ENCODE results near the gene TYRO3. TPM values are rescaled to one million over a fixed set of nuclear protein-coding genes. Genes with fewer than 3 reads are reported as not detected.

The TYRO3 gene
- total RNA-seq, 2 donors from 2014 or later: 3.2 to 6.0 TPM

DNA sequence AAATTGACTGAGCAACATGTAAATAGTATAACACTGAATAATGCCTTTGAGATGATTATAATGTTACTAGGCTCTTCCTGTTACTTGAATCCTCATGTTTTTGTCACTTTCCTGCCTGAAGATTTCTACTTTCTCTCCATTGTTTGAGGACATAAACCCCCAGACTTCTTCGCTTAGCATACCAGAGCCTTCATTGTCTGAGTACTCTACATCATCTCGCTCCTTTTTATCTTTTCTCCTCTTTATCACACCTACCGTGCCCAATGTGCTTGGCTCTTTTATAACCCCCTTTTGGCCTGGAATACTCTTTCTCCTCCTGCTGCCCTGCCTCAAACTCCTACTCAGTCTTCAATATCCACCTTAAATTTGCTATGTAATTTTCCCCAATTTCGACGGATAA is 70.9 kb downstream of the TYRO3 start:
- H3K4me1 ChIP-seq: no peaks in the 10 kb centered on the region
- no peaks in the 10 kb centered on the region for H3K27me3 ChIP-seq
- intact Hi-C loops (cut with DNase I): no loop called here
- TF ChIP-seq, protein P1, sequence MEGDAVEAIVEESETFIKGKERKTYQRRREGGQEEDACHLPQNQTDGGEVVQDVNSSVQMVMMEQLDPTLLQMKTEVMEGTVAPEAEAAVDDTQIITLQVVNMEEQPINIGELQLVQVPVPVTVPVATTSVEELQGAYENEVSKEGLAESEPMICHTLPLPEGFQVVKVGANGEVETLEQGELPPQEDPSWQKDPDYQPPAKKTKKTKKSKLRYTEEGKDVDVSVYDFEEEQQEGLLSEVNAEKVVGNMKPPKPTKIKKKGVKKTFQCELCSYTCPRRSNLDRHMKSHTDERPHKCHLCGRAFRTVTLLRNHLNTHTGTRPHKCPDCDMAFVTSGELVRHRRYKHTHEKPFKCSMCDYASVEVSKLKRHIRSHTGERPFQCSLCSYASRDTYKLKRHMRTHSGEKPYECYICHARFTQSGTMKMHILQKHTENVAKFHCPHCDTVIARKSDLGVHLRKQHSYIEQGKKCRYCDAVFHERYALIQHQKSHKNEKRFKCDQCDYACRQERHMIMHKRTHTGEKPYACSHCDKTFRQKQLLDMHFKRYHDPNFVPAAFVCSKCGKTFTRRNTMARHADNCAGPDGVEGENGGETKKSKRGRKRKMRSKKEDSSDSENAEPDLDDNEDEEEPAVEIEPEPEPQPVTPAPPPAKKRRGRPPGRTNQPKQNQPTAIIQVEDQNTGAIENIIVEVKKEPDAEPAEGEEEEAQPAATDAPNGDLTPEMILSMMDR (IDR thresholded peaks at IDR 0.05): no peak
- H3K36me3 ChIP-seq: no peaks in the 10 kb centered on the region
- no peak overlapping the region for H3K27ac ChIP-seq
- DNase-seq: no peak
- H3K9me3 ChIP-seq: no peaks in the 10 kb centered on the region
- H3K4me3 ChIP-seq: no peak overlapping the region
- H3K9ac ChIP-seq (ENCODE audit: low read depth in 2 of 2, low read length in 2 of 2): no peak overlapping the region

DNA sequence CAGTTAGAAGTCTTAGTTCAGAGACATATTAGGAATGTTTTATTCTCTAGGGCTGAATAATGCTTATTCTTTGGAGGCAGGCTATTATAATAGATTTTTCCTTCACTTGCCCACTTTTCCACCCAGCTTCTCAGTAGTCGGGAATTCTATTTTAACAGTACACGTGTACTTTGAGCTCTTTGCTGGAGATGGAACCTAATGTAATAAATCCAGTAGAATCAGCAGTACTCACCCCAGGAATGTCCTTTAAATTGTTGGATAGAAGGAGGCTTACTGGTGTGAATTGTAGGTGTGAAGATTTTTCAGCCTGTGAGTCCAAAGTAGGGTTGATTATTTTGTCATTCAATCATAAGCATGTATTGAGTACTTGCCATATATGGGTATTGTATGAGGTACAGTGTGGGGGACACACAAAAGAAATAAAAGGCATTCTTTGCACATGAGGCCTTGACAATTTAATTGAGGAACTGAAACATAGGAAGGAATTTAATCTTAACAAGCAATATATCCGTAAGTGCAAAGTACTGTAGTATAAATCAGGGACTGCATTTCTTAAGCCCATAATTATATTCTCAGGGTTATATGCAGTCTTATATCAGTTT is 71.7 kb downstream of the TYRO3 start:
- H3K36me3 ChIP-seq: no peaks in the 10 kb centered on the region
- TF ChIP-seq, protein P1 (IDR thresholded peaks at IDR 0.05): no peak
- peak overlapping the region; percentile 6 for H3K27ac ChIP-seq
- H3K4me1 ChIP-seq: no peaks in the 10 kb centered on the region
- intact Hi-C loops (cut with DNase I): no loop called here
- H3K27me3 ChIP-seq: no peaks in the 10 kb centered on the region
- H3K9ac ChIP-seq (ENCODE audit: low read depth in 2 of 2, low read length in 2 of 2): no peak overlapping the region
- no peak overlapping the region for H3K4me3 ChIP-seq
- DNase-seq: no peak
- H3K9me3 ChIP-seq: no peaks in the 10 kb centered on the region

DNA sequence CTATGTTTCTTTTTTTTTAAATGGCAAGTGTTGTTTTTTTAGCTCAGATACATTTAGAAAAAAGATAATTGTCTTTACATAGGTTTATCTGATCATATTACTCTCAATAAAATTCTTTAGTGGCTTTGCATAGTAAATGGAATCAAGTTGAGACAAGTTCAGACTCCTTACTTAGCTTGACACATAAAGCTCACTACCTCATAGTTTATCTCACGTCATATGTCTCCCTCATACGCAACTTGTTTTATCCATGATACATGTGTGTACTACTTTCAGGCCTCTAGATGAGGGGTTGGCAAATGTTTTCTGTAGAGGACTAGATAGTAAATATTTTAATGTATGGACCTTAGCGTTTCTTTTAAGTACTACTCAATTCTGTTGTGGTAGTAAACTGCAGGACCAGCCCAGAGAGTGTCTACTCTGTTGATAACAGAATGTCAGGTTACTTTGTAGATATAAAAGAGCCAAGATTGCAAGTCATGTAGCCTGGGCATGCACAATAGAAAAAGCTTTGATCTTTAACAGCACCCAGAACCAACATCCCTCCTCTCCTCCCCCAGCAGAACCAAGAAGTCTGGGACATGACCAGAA is 73.0 kb downstream of the TYRO3 start:
- no peak overlapping the region for H3K4me3 ChIP-seq
- DNase-seq: no peak
- no peak overlapping the region for H3K9ac ChIP-seq (ENCODE audit: low read depth in 2 of 2, low read length in 2 of 2)
- no peaks in the 10 kb centered on the region for H3K9me3 ChIP-seq
- H3K36me3 ChIP-seq: no peaks in the 10 kb centered on the region
- H3K4me1 ChIP-seq: no peaks in the 10 kb centered on the region
- no peak overlapping the region for H3K27ac ChIP-seq
- H3K27me3 ChIP-seq: no peaks in the 10 kb centered on the region
- TF ChIP-seq, protein P1 (IDR thresholded peaks at IDR 0.05): no peak
- intact Hi-C loops (cut with DNase I): no loop called here

Other genes with a start within 250 kb of the TYRO3 start
- gene OIP5, start 226.6 kb upstream of the TYRO3 start, total RNA-seq: 10 to 100 TPM in 1 of 2 donors, 1 to 10 TPM in 1; 5.7 to 23.0 TPM
- gene NUSAP1, start 226.3 kb upstream of the TYRO3 start, total RNA-seq: 10 to 100 TPM; 28.6 to 86.4 TPM
- gene NDUFAF1, start 156.7 kb upstream of the TYRO3 start, total RNA-seq: 10 to 100 TPM; 16.3 to 19.2 TPM
- gene RTF1, start 142.1 kb upstream of the TYRO3 start, total RNA-seq: 10 to 100 TPM; 21.0 to 28.7 TPM
- gene ITPKA, start 65.3 kb upstream of the TYRO3 start, total RNA-seq: 10 to 100 TPM; 36.1 to 43.5 TPM
- 1 to 10 TPM; 6.9 to 8.2 TPM for gene LTK, start 45.4 kb upstream of the TYRO3 start, total RNA-seq
- 10 to 100 TPM; 21.7 to 53.8 TPM for gene RPAP1, start 15.0 kb upstream of the TYRO3 start, total RNA-seq
- gene MGA, start 101.2 kb downstream of the TYRO3 start, total RNA-seq: 10 to 100 TPM; 21.8 to 25.8 TPM
- gene MAPKBP1, start 215.3 kb downstream of the TYRO3 start, total RNA-seq: 10 to 100 TPM in 1 of 2 donors, 1 to 10 TPM in 1; 9.0 to 14.6 TPM